H1 (cell line): Measurements from ENCODE around the gene HOMER2. TPM values are rescaled to one million over a fixed set of nuclear protein-coding genes. Genes with fewer than 3 reads are reported as not detected.

Experiments
- CTCF ChIA-PET: fragments of 300-600 bp; sonication (Branson Sonifier 250); formaldehyde crosslinking; loops from one replicate; lab custom pipeline; 2021; ENCODE audit not compliant: partially characterized antibody; lab: Charles Lee
- POLR2A ChIA-PET: fragments of 300-600 bp; sonication (Branson Sonifier 250); formaldehyde crosslinking; loops from one replicate; lab custom pipeline; 2021; ENCODE audit warnings: inconsistent platforms; ENCODE audit not compliant: partially characterized antibody; lab: Charles Lee
- DNase-seq, 2 experiments: peaks; one replicate each; pipeline versions ENCODE4 v3.0.0 to v3.0.0-alpha.2; 2010 to 2022; ENCODE audit warnings: low spot score in 2 of 2, low read depth in 1 of 2, mixed read lengths in 1 of 2
- FAIRE-seq: peaks from 2 replicates; lab custom pipeline; 2011; peaks lifted over from hg19 to GRCh38; lab: Jason Lieb, UNC
- H2AFZ ChIP-seq: 2 replicates; pipeline ENCODE4 v1.8.1; 2012; ENCODE audit warnings: low read length, inconsistent platforms
- H2AK5ac ChIP-seq: 2 replicates; pipeline ENCODE4 v1.6.1; 2013; ENCODE audit warnings: low read depth, low read length
- H2BK120ac ChIP-seq: replicated peaks from 2 replicates; pipeline ENCODE3; 2013; ENCODE audit warnings: low read depth, low read length, inconsistent platforms
- H2BK12ac ChIP-seq: 2 replicates; pipeline ENCODE4 v1.6.1; 2013; ENCODE audit warnings: low read depth, low read length
- H2BK15ac ChIP-seq: 2 replicates; pipeline ENCODE4 v1.6.1; 2013; ENCODE audit warnings: low read length
- H2BK20ac ChIP-seq: 2 replicates; pipeline ENCODE4 v1.6.1; 2013; ENCODE audit warnings: low read length
- H2BK5ac ChIP-seq: 2 replicates; pipeline ENCODE4 v1.6.1; 2013; ENCODE audit warnings: low read depth, low read length
- H3K14ac ChIP-seq: 2 replicates; pipeline ENCODE4 v1.6.1; 2013; ENCODE audit warnings: inconsistent platforms; ENCODE audit not compliant: insufficient read length
- H3K18ac ChIP-seq: 2 replicates; pipeline ENCODE4 v1.6.1; 2013; ENCODE audit warnings: low read length; ENCODE audit errors: extremely low read depth
- H3K23ac ChIP-seq: 2 replicates; pipeline ENCODE4 v1.6.1; 2013; ENCODE audit warnings: inconsistent platforms; ENCODE audit not compliant: insufficient read length
- H3K23me2 ChIP-seq: 2 replicates; pipeline ENCODE4 v1.6.1; 2013; ENCODE audit warnings: low read depth, low read length
- H3K27ac ChIP-seq: 2 replicates; pipeline ENCODE4 v1.6.1; 2011; ENCODE audit warnings: low read depth, low read length, inconsistent platforms
- H3K27me3 ChIP-seq, 4 experiments: replicated peaks in 1 of 4; 1 replicate in 1 of 4; 2 replicates in 3 of 4; pipeline versions ENCODE4 v1.6.1 to v1.8.1; 2011 to 2013; ENCODE audit warnings: low read length in 3 of 4, mild to moderate bottlenecking in 3 of 4, inconsistent platforms in 2 of 4, mixed read lengths in 2 of 4, moderate library complexity in 1 of 4; ENCODE audit not compliant: control insufficient read depth in 3 of 4, insufficient read depth in 3 of 4; ENCODE audit errors: extremely low read depth in 1 of 4
- H3K36me3 ChIP-seq, 4 experiments: 2 replicates each; pipeline versions ENCODE4 v1.6.1 to v1.8.1; 2011 to 2013; ENCODE audit warnings: mild to moderate bottlenecking in 4 of 4, low read length in 3 of 4, moderate library complexity in 2 of 4, control low read depth in 1 of 4, inconsistent platforms in 1 of 4; ENCODE audit not compliant: insufficient read depth in 4 of 4, control insufficient read depth in 2 of 4
- H3K4ac ChIP-seq: replicated peaks from 2 replicates; pipeline ENCODE3; 2013; ENCODE audit warnings: low read length, low read depth, mixed read lengths, inconsistent platforms; ENCODE audit not compliant: insufficient read length
- H3K4me1 ChIP-seq, 4 experiments: replicated peaks in 1 of 4; 1 replicate in 1 of 4; 2 replicates in 3 of 4; pipeline versions ENCODE4 v1.6.1 to v1.8.1; 2011 to 2013; ENCODE audit warnings: low read length in 3 of 4, inconsistent platforms in 2 of 4, mixed read lengths in 1 of 4; ENCODE audit not compliant: insufficient read depth in 4 of 4, control insufficient read depth in 3 of 4
- H3K4me2 ChIP-seq, 2 experiments: 2 replicates each; pipeline versions ENCODE4 v1.6.1 to v1.8.1; 2011 to 2013; ENCODE audit warnings: low read depth in 2 of 2, low read length in 2 of 2, control low read depth in 1 of 2, inconsistent platforms in 1 of 2, mild to moderate bottlenecking in 1 of 2; ENCODE audit not compliant: insufficient read depth in 1 of 2
- H3K4me3 ChIP-seq, 4 experiments: fragments of 200-600, 300-600 bp in 1 of 4; sonication (generic), shearing (Covaris generic), sonication (Bioruptor Twin) in 1 of 4; 2 replicates each; pipeline versions ENCODE4 v1.5.1 to v1.8.1; 2011 to 2016; ENCODE audit warnings: low read length in 4 of 4, low read depth in 3 of 4, control low read depth in 2 of 4, inconsistent platforms in 2 of 4, mild to moderate bottlenecking in 2 of 4, mixed read lengths in 1 of 4, moderate library complexity in 1 of 4; ENCODE audit not compliant: insufficient read depth in 2 of 4; ENCODE audit errors: extremely low read depth in 1 of 4
- H3K56ac ChIP-seq: replicated peaks from 2 replicates; pipeline ENCODE3; 2013; ENCODE audit warnings: low read depth, mild to moderate bottlenecking, mixed read lengths, low read length, inconsistent platforms; ENCODE audit not compliant: insufficient read length
- H3K79me1 ChIP-seq: 2 replicates; pipeline ENCODE4 v1.6.1; 2013; ENCODE audit warnings: low read depth, low read length, control low read depth
- H3K79me2 ChIP-seq, 2 experiments: 2 replicates each; pipeline versions ENCODE4 v1.6.1 to v1.8.1; 2012 to 2013; ENCODE audit warnings: low read length in 2 of 2, mild to moderate bottlenecking in 2 of 2, inconsistent platforms in 1 of 2; ENCODE audit not compliant: insufficient read depth in 2 of 2, control insufficient read depth in 1 of 2
- H3K9ac ChIP-seq, 4 experiments: replicated peaks in 1 of 4; 1 replicate in 1 of 4; 2 replicates in 3 of 4; pipeline versions ENCODE4 v1.6.1 to v1.8.1; 2011 to 2013; ENCODE audit warnings: low read depth in 3 of 4, low read length in 3 of 4, control low read depth in 2 of 4, mild to moderate bottlenecking in 2 of 4, moderate library complexity in 2 of 4, inconsistent platforms in 1 of 4; ENCODE audit errors: extremely low read depth in 1 of 4
- H3K9me3 ChIP-seq, 2 experiments: 2 replicates each; pipeline versions ENCODE4 v1.6.1 to v1.8.1; 2012 to 2013; ENCODE audit warnings: mild to moderate bottlenecking in 2 of 2, moderate library complexity in 2 of 2, control low read depth in 1 of 2, inconsistent platforms in 1 of 2, low read depth in 1 of 2, low read length in 1 of 2, mixed read lengths in 1 of 2; ENCODE audit not compliant: insufficient read depth in 2 of 2
- H4K20me1 ChIP-seq, 2 experiments: replicated peaks in 1 of 2; 2 replicates each; pipeline versions ENCODE3 to v1.8.1; 2011 to 2013; ENCODE audit warnings: inconsistent platforms in 2 of 2, low read length in 2 of 2, mild to moderate bottlenecking in 1 of 2; ENCODE audit not compliant: insufficient read depth in 2 of 2, control insufficient read depth in 1 of 2
- H4K5ac ChIP-seq: 2 replicates; pipeline ENCODE4 v1.6.1; 2013; ENCODE audit warnings: low read length, low read depth, mixed read lengths, inconsistent platforms; ENCODE audit not compliant: insufficient read length
- H4K8ac ChIP-seq: 2 replicates; pipeline ENCODE4 v1.8.0; 2013; ENCODE audit warnings: mild to moderate bottlenecking, moderate library complexity, low read length, inconsistent platforms; ENCODE audit not compliant: insufficient read depth; ENCODE audit errors: extremely low read depth
- H4K91ac ChIP-seq: replicated peaks from 2 replicates; pipeline ENCODE3; 2013; ENCODE audit warnings: low read length, mixed read lengths, inconsistent platforms; ENCODE audit not compliant: insufficient read length
- CBX8 ChIP-seq: fragments of 300-800, 300-1000 bp; sonication (generic); IDR thresholded peaks from 2 replicates; pipeline ENCODE4 v1.7.1; 2016; ENCODE audit warnings: low read depth, low read length, borderline replicate concordance
- HDAC2 ChIP-seq, 2 experiments: fragments of 300-600 bp in 1 of 2; sonication (generic) in 1 of 2; IDR thresholded peaks; 2 replicates each; pipeline ENCODE4 v1.6.1; 2011 to 2012; ENCODE audit warnings: low read depth in 2 of 2, low read length in 2 of 2, mild to moderate bottlenecking in 2 of 2, moderate library complexity in 2 of 2, borderline replicate concordance in 1 of 2, inconsistent platforms in 1 of 2
- JUND ChIP-seq: IDR thresholded peaks from 2 replicates; pipeline ENCODE4 v1.6.1; 2011; ENCODE audit warnings: mild to moderate bottlenecking, improper control_type of control experiment, low read length
- MAFK ChIP-seq: IDR thresholded peaks from 2 replicates; pipeline ENCODE4 v1.6.1; 2012; ENCODE audit warnings: low read depth, mild to moderate bottlenecking, improper control_type of control experiment, low read length
- PHF8 ChIP-seq: fragments of 200-600 bp; sonication (generic); conservative IDR thresholded peaks from 2 replicates; pipeline ENCODE4 v1.7.1; 2012; ENCODE audit warnings: low read depth, mild to moderate bottlenecking, inconsistent platforms, low read length, moderate library complexity
- TCF12 ChIP-seq: IDR thresholded peaks from 2 replicates; pipeline ENCODE4 v1.6.1; 2011; ENCODE audit warnings: low read depth, mild to moderate bottlenecking, low read length
- WGBS, 2 experiments: shearing (Covaris generic) in 1 of 2; methylation state at CpG; one replicate each; pipeline versions ENCODE4 v1.1.6 to v1.1.7; 2013 to 2015; ENCODE audit warnings: low lambda C conversion rate in 2 of 2, mixed read lengths in 2 of 2, inconsistent platforms in 1 of 2, low coverage in 1 of 2, missing lambda C conversion rate in 1 of 2; ENCODE audit not compliant: insufficient replicate concordance in 2 of 2, insufficient coverage in 1 of 2, insufficient read length in 1 of 2; ENCODE audit errors: extremely low coverage in 1 of 2, missing lambda C conversion rate in 1 of 2; 5-methylcytosine and 5-hydroxymethylcytosine counted together
- polyA plus RNA-seq, 7 experiments: library from polyadenylated mRNA; depleted of rRNA in 3 of 7; stranded (reverse) in 5 of 7; unstranded in 2 of 7; fragments of >200 nt in 5 of 7; fragments of 200-250 nt in 2 of 7; gene quantifications; 1 replicate in 5 of 7; 2 replicates in 1 of 7; 4 replicates in 1 of 7; pipeline versions ENCODE4 v1.2.1 to v1.2.3, GENCODE V29; 2011 to 2013; ENCODE audit warnings: missing spikeins in 2 of 7, mixed read lengths in 2 of 7
- total RNA-seq: library from RNA; stranded (reverse); fragmentation: NEBNext Ultra II Directional; extraction: Animal tissue kit (Norgen Biotek cat#: 25700); gene quantifications from 2 replicates; pipeline ENCODE4 v1.2.1, GENCODE V29; 2021
- TF ChIP-seq, protein P1 (sequence below): IDR thresholded peaks from 2 replicates; pipeline ENCODE4 v1.6.1; 2012; ENCODE audit warnings: inconsistent platforms
- TF ChIP-seq, protein P2 (sequence below), 3 experiments: IDR thresholded peaks; 1 replicate in 2 of 3; 2 replicates in 1 of 3; pipeline versions ENCODE4 v1.5.1 to v1.6.1; 2011; ENCODE audit warnings: low read length in 3 of 3, mild to moderate bottlenecking in 3 of 3, inconsistent platforms in 2 of 3, low read depth in 1 of 3, moderate library complexity in 1 of 3; ENCODE audit not compliant: insufficient read depth in 1 of 3; ENCODE audit errors: control extremely low read depth in 1 of 3
- TF ChIP-seq, protein P3 (sequence below): IDR thresholded peaks from 2 replicates; pipeline ENCODE4 v1.6.1; 2012; ENCODE audit warnings: low read length, inconsistent platforms

The HOMER2 gene
- total and polyA plus RNA-seq, 2 of the 8 experiments (the other 6 are each of a cell fraction or from before 2014, with no cell fraction given): 12.5 to 27.6 TPM

DNA sequence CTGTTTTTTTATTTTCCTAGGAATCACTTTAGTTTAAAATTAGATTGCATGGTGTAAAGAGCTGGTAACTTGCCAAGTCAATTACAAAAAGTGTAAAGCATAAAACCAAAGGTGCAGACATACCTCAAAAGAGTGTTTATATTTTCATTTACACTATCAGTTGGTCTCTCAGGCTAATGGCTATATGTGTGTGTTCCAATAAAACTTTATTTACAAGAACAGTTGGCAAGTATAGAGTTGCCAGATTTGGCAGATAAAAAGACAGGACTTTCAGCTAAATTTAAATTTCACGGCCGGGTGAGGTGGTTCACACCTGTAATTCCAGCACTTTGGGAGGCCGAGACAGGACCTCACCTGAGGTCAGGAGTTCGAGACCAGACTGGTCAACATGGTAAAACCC is 41.1 kb downstream of the HOMER2 start:
- Histone ChIP-seq H4K5ac (no peak overlapping the region), H3K4me2 (no peak overlapping the region), H3K36me3 (no peaks in the 10 kb centered on the region), H2AFZ (no peak overlapping the region), H3K4ac (no peak overlapping the region), H3K4me3 (no peak overlapping the region), H3K23me2 (no peaks in the 10 kb centered on the region), H4K20me1 (no peaks in the 10 kb centered on the region), H3K9ac (no peak overlapping the region), H2BK12ac (no peak overlapping the region), H2BK15ac (no peak overlapping the region), H3K79me2 (no peaks in the 10 kb centered on the region), H3K27me3 (no peaks in the 10 kb centered on the region), H3K27ac (no peak overlapping the region), H2BK20ac (no peak overlapping the region), H2AK5ac (no peak overlapping the region), H4K91ac (no peak overlapping the region), H3K18ac (no peak overlapping the region), H3K9me3 (no peaks in the 10 kb centered on the region), H3K56ac (no peak overlapping the region), H3K14ac (no peak overlapping the region), H4K8ac (no peak overlapping the region), H3K4me1 (no peaks in the 10 kb centered on the region), H3K23ac (no peak overlapping the region), H3K79me1 (no peaks in the 10 kb centered on the region), H2BK120ac (no peak overlapping the region), H2BK5ac (no peak overlapping the region)
- DNase-seq (no peak), FAIRE-seq (no peak)
- 97% methylated on average over 4 of the region's 4 CpGs; no CpG with 5 or more reads in 1 of the 2 experiments for WGBS, 2 experiments
- POLR2A ChIA-PET: no interaction called here
- CTCF ChIA-PET: interaction anchor here (0.8 to 1.2 kb wide), 2 partner anchors 15 to 92 kb away, joined by 3 to 4 read pairs; no protein-coding TSS in a partner anchor
- no peak for TF ChIP-seq MAFK
- TF ChIP-seq, protein P1, sequence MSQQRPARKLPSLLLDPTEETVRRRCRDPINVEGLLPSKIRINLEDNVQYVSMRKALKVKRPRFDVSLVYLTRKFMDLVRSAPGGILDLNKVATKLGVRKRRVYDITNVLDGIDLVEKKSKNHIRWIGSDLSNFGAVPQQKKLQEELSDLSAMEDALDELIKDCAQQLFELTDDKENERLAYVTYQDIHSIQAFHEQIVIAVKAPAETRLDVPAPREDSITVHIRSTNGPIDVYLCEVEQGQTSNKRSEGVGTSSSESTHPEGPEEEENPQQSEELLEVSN: no peak
- no peak for TF ChIP-seq PHF8
- TF ChIP-seq, protein P2, sequence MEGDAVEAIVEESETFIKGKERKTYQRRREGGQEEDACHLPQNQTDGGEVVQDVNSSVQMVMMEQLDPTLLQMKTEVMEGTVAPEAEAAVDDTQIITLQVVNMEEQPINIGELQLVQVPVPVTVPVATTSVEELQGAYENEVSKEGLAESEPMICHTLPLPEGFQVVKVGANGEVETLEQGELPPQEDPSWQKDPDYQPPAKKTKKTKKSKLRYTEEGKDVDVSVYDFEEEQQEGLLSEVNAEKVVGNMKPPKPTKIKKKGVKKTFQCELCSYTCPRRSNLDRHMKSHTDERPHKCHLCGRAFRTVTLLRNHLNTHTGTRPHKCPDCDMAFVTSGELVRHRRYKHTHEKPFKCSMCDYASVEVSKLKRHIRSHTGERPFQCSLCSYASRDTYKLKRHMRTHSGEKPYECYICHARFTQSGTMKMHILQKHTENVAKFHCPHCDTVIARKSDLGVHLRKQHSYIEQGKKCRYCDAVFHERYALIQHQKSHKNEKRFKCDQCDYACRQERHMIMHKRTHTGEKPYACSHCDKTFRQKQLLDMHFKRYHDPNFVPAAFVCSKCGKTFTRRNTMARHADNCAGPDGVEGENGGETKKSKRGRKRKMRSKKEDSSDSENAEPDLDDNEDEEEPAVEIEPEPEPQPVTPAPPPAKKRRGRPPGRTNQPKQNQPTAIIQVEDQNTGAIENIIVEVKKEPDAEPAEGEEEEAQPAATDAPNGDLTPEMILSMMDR (IDR thresholded peaks at IDR 0.05; ENCODE audit: control extremely low read depth in 1 of 3, insufficient read depth in 1 of 3, low read depth in 1 of 3, low read length in 3 of 3): no peak
- no peak for TF ChIP-seq TCF12
- no peak for TF ChIP-seq HDAC2 (IDR thresholded peaks at IDR 0.05; ENCODE audit: borderline replicate concordance in 1 of 2, low read depth in 2 of 2, low read length in 2 of 2)
- no peak for TF ChIP-seq JUND
- no peak for TF ChIP-seq CBX8
- TF ChIP-seq, protein P3, sequence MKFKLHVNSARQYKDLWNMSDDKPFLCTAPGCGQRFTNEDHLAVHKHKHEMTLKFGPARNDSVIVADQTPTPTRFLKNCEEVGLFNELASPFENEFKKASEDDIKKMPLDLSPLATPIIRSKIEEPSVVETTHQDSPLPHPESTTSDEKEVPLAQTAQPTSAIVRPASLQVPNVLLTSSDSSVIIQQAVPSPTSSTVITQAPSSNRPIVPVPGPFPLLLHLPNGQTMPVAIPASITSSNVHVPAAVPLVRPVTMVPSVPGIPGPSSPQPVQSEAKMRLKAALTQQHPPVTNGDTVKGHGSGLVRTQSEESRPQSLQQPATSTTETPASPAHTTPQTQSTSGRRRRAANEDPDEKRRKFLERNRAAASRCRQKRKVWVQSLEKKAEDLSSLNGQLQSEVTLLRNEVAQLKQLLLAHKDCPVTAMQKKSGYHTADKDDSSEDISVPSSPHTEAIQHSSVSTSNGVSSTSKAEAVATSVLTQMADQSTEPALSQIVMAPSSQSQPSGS: no peak
